ENCODE results near the gene WRAP73.
A peak's percentile ranks its signal among the peaks of the same experiment; 100 is the strongest.

The WRAP73 gene

DNA sequence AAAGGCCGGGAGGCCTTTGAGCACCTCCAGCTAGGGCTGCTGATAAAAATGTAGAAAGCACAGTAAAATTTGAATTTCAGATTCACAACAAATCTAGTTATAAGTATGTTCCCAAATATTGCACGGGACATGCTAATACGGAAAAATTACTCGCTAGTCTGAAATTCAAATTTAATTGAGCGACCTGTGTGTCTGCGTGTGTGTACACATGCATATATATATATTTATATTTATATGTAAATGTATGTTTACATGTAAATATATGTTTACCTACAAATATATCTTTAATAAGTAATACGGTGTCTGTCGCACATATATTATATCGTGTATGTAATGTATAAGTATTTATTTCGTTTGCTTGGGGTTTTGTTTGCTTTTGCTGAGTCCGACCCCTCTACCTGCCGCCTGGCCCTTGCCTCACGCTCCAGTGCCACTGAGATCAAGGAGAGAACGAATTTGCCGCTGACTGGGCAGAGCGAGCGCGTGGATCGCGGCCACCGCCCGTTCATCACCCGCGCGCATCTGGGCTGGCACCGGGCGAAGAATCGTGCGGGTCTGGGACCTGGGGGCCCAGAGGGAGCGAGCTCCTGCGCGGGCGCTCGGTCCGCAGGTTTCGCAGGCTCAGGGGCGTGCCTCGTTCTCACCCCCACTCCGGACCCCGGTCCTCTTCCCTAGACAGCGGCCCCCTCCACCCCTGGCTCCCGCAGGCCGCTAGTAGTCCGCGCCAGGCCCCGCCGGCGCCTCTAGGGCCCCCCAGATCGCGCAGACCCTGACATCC is 534 bp upstream of the WRAP73 start:
- Histone ChIP-seq H3K27me3 (ENCODE audit: control insufficient read depth in 5 of 5, insufficient read depth in 4 of 5, low read length in 5 of 5) (peaks cover 33 to 43% (median 35%) of the 10 kb centered on the region in 5 donors), H3K9ac (ENCODE audit: low read length in 5 of 5) (no peak overlapping the region), H3K4me1 (ENCODE audit: control insufficient read depth in 5 of 5, insufficient read depth in 5 of 5, low read length in 5 of 5) (peaks cover 6 to 42% (median 33%) of the 10 kb centered on the region in 5 donors), H3K36me3 (ENCODE audit: control insufficient read depth in 5 of 5, insufficient read depth in 5 of 5, low read length in 5 of 5) (peaks cover 3 to 21% (median 19%) of the 10 kb centered on the region in 5 donors), H3K9me3 (ENCODE audit: control insufficient read depth in 5 of 5, low read length in 5 of 5) (no peaks in the 10 kb centered on the region), H3K27ac (ENCODE audit: low read depth, low read length) (no peak overlapping the region), H3K4me3 (ENCODE audit: low read depth in 1 of 5, low read length in 5 of 5) (peak overlapping the region; percentile 35 to 95 (median 78))

DNA sequence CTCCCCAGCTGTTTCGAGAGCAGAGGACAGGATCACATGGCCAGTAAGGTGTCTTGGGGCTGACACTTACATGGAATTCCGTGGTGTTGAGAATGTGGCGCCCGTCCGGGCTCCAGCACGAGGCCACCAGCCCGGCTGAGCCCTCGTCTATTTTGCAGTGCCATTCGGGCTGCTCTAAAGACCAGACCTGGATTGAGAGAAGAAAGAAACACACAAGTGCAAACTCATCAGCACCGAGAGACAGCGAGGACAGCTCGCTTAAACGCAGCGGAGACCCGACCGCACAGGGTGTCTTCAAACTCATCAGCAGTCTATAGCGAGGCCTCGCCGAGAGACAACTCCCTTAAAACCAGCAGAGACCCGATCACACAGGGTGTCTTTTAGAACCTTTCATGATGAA is 3.3 kb downstream of the WRAP73 start:
- Histone ChIP-seq H3K9ac (ENCODE audit: low read length in 5 of 5) (no peak overlapping the region), H3K4me3 (ENCODE audit: low read depth in 1 of 5, low read length in 5 of 5) (no peak overlapping the region), H3K4me1 (ENCODE audit: control insufficient read depth in 5 of 5, insufficient read depth in 5 of 5, low read length in 5 of 5) (peaks cover 6 to 30% (median 28%) of the 10 kb centered on the region in 5 donors), H3K27ac (ENCODE audit: low read depth, low read length) (no peak overlapping the region), H3K9me3 (ENCODE audit: control insufficient read depth in 5 of 5, low read length in 5 of 5) (no peaks in the 10 kb centered on the region), H3K36me3 (ENCODE audit: control insufficient read depth in 5 of 5, insufficient read depth in 5 of 5, low read length in 5 of 5) (peaks cover 8 to 44% (median 34%) of the 10 kb centered on the region in 5 donors), H3K27me3 (ENCODE audit: control insufficient read depth in 5 of 5, insufficient read depth in 4 of 5, low read length in 5 of 5) (peaks cover 12 to 13% (median 12%) of the 10 kb centered on the region in 5 donors)

DNA sequence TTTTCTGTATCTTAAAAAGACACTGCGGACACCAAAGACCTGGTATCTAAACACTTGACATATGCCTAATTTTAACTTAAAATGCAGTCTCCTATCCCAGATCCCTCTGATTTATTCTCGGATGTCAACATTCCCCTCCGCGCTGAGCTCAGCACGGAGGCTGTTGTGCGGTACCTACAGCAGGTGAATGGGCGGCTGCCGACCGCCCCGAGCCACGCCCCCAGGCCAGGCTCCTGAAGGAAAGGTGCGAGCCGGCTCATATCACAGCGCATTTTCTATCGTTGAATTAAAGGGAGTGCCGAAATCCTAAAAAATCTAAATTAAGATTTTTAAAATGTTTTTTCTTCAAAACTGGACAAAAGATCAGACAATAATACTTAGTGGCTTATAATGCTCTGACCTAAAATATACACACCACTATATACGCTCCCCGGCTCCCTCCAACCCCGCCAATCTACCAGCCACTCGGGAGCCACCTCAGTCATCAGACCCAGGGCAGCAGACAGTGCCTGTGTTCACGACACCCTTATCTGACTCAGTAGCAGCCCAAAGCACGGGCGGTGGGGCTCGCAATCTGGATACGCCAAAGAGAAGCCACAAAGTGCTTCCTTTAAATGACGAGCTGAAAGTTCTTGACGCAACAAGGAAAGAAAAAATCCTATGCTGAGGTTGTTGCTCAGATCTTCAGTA is 4.1 kb downstream of the WRAP73 start:
- Histone ChIP-seq H3K4me3 (ENCODE audit: low read depth in 1 of 5, low read length in 5 of 5) (no peak overlapping the region), H3K9ac (ENCODE audit: low read length in 5 of 5) (no peak overlapping the region), H3K27me3 (ENCODE audit: control insufficient read depth in 5 of 5, insufficient read depth in 4 of 5, low read length in 5 of 5) (peaks cover 4 to 5% (median 5%) of the 10 kb centered on the region in 5 donors), H3K27ac (ENCODE audit: low read depth, low read length) (no peak overlapping the region), H3K9me3 (ENCODE audit: control insufficient read depth in 5 of 5, low read length in 5 of 5) (no peaks in the 10 kb centered on the region), H3K36me3 (ENCODE audit: control insufficient read depth in 5 of 5, insufficient read depth in 5 of 5, low read length in 5 of 5) (peaks cover 8 to 51% (median 41%) of the 10 kb centered on the region in 5 donors), H3K4me1 (ENCODE audit: control insufficient read depth in 5 of 5, insufficient read depth in 5 of 5, low read length in 5 of 5) (peaks cover 6 to 22% (median 20%) of the 10 kb centered on the region in 5 donors)

DNA sequence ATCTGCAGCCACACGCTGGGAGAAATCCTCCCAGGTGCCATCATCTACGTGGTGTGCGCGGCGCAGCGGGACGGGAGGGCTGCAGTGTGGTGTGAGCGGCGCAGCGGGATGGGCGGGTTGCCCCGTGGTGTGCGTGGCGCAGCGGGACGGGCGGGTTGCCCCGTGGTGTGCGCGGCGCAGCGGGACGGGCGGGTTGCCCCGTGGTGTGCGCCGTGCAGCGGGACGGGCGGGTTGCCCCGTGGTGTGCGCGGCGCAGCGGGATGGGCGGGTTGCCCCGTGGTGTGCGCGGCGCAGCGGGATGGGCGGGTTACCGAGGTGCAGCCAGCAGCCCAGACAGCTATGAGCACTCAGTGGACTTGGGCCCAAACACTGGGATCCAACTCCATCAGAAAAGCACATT is 4.7 kb downstream of the WRAP73 start:
- no peaks in the 10 kb centered on the region for H3K27me3 ChIP-seq (ENCODE audit: control insufficient read depth in 5 of 5, insufficient read depth in 4 of 5, low read length in 5 of 5)
- no peak overlapping the region for H3K4me3 ChIP-seq (ENCODE audit: low read depth in 1 of 5, low read length in 5 of 5)
- peaks cover 6 to 17% (median 15%) of the 10 kb centered on the region in 5 donors for H3K4me1 ChIP-seq (ENCODE audit: control insufficient read depth in 5 of 5, insufficient read depth in 5 of 5, low read length in 5 of 5)
- no peaks in the 10 kb centered on the region for H3K9me3 ChIP-seq (ENCODE audit: control insufficient read depth in 5 of 5, low read length in 5 of 5)
- peaks cover 8 to 57% (median 46%) of the 10 kb centered on the region in 5 donors for H3K36me3 ChIP-seq (ENCODE audit: control insufficient read depth in 5 of 5, insufficient read depth in 5 of 5, low read length in 5 of 5)
- H3K9ac ChIP-seq (ENCODE audit: low read length in 5 of 5): no peak overlapping the region
- no peak overlapping the region for H3K27ac ChIP-seq (ENCODE audit: low read depth, low read length)

GRCh38 chr1:3644273-3644672 is 5.6 kb downstream of the WRAP73 start:
- H3K27ac ChIP-seq (ENCODE audit: low read depth, low read length): no peak overlapping the region
- peaks cover 5 to 10% (median 7%) of the 10 kb centered on the region in 5 donors for H3K4me1 ChIP-seq (ENCODE audit: control insufficient read depth in 5 of 5, insufficient read depth in 5 of 5, low read length in 5 of 5)
- peaks cover 8 to 67% (median 55%) of the 10 kb centered on the region in 5 donors for H3K36me3 ChIP-seq (ENCODE audit: control insufficient read depth in 5 of 5, insufficient read depth in 5 of 5, low read length in 5 of 5)
- no peak overlapping the region for H3K4me3 ChIP-seq (ENCODE audit: low read depth in 1 of 5, low read length in 5 of 5)
- H3K9ac ChIP-seq (ENCODE audit: low read length in 5 of 5): no peak overlapping the region
- no peaks in the 10 kb centered on the region for H3K9me3 ChIP-seq (ENCODE audit: control insufficient read depth in 5 of 5, low read length in 5 of 5)
- no peaks in the 10 kb centered on the region for H3K27me3 ChIP-seq (ENCODE audit: control insufficient read depth in 5 of 5, insufficient read depth in 4 of 5, low read length in 5 of 5)

DNA sequence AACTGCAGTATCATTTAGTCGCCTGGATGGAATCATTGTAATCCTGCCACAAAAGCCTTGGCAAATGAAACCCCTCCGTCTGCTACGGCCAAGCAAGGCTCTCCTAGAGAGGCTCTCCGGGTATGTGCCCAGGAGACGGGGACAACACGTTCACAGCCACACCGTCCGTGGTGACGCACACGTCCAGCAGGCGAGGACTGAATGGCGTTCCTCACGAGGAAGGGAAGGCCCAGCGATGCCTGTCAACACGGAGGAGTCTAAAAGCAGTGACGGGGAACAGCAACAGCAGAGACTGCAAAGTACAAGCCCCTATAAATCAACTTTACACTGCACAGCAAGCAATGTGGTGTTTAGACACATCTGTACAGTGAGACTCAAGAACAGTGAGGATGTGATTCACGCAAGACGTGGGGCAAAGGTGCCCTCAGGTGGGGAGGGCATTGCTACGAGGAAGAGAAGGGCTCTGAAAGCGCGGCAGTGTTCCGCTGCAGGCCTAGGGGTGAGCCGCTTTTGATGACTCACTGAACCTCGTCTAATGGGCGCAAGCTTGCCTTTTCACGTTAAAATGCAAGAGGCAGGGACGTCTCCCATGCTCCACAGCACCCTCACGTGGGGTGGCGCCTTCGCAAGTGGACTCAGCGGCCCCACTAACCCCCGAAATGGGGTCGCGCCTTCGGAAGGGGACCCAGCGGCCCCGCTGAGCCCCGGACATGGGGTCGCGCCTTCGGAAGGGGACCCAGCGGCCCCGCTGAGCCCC is 6.8 kb downstream of the WRAP73 start:
- no peak overlapping the region for H3K27ac ChIP-seq (ENCODE audit: low read depth, low read length)
- no peaks in the 10 kb centered on the region for H3K27me3 ChIP-seq (ENCODE audit: control insufficient read depth in 5 of 5, insufficient read depth in 4 of 5, low read length in 5 of 5)
- H3K9ac ChIP-seq (ENCODE audit: low read length in 5 of 5): no peak overlapping the region
- no peak overlapping the region for H3K4me3 ChIP-seq (ENCODE audit: low read depth in 1 of 5, low read length in 5 of 5)
- no peaks in the 10 kb centered on the region for H3K9me3 ChIP-seq (ENCODE audit: control insufficient read depth in 5 of 5, low read length in 5 of 5)
- H3K4me1 ChIP-seq (ENCODE audit: control insufficient read depth in 5 of 5, insufficient read depth in 5 of 5, low read length in 5 of 5): no peaks in the 10 kb centered on the region
- H3K36me3 ChIP-seq (ENCODE audit: control insufficient read depth in 5 of 5, insufficient read depth in 5 of 5, low read length in 5 of 5): peaks cover 8 to 79% (median 66%) of the 10 kb centered on the region in 5 donors

DNA sequence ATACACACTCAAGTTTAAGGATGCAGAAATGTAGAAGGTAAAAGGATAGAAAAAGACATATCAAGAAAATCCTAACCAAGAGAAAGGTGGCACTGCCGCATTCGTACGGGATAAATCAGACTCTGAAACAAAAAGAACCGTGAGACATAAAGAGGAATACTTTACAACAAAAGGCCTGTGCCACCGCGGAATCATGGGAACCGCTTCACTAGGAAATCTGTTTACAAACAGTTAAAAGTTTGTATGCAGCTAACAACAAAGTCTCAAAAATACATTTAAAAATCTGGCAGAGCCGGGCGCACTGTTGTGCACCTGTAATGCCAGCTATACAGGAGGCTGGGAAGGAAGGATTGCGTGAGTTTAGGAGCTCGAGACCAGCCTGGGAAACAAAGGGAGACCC is 8.1 kb downstream of the WRAP73 start:
- H3K4me3 ChIP-seq (ENCODE audit: low read depth in 1 of 5, low read length in 5 of 5): no peak overlapping the region
- H3K4me1 ChIP-seq (ENCODE audit: control insufficient read depth in 5 of 5, insufficient read depth in 5 of 5, low read length in 5 of 5): no peaks in the 10 kb centered on the region
- no peaks in the 10 kb centered on the region for H3K27me3 ChIP-seq (ENCODE audit: control insufficient read depth in 5 of 5, insufficient read depth in 4 of 5, low read length in 5 of 5)
- no peak overlapping the region for H3K27ac ChIP-seq (ENCODE audit: low read depth, low read length)
- H3K36me3 ChIP-seq (ENCODE audit: control insufficient read depth in 5 of 5, insufficient read depth in 5 of 5, low read length in 5 of 5): peaks cover 8 to 85% (median 73%) of the 10 kb centered on the region in 5 donors
- H3K9ac ChIP-seq (ENCODE audit: low read length in 5 of 5): no peak overlapping the region
- H3K9me3 ChIP-seq (ENCODE audit: control insufficient read depth in 5 of 5, low read length in 5 of 5): no peaks in the 10 kb centered on the region

DNA sequence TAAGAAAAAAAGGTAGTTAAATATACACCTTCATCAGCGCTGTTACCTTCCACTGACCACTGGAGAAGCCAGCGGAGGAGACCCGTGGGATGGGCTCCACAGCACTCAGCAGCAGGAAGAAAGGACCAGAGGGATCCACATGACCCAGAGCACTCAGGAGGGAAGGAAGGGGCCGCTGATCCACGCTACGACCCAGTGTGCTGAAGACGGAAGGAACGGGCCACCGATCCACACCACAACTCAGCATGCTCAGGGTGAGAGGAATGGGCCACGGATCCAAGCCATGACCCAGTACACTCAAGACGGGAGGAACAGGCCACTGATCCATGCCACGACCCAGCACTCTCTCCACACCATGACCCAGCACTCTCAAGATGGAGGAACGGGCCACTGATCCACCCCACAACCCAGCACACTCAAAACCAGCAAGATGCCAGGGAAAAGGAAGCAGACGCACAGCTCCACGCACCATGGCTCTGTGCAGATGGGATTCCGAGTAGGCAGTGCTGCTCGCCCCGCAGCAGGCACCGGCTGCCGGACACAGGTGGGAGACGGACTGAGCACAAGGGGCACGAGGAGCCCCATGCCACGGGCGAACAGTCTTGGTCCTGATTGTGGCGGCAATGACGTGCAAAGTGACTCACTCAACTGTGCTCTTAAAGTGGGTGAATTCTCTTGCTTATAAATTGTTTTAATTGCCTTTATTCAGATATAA is 8.7 kb downstream of the WRAP73 start:
- Histone ChIP-seq H3K36me3 (ENCODE audit: control insufficient read depth in 5 of 5, insufficient read depth in 5 of 5, low read length in 5 of 5) (peaks cover 6 to 85% (median 73%) of the 10 kb centered on the region in 5 donors), H3K4me1 (ENCODE audit: control insufficient read depth in 5 of 5, insufficient read depth in 5 of 5, low read length in 5 of 5) (no peaks in the 10 kb centered on the region)

GRCh38 chr1:3640121-3640837 is 9.6 kb downstream of the WRAP73 start:
- Histone ChIP-seq H3K9me3 (ENCODE audit: control insufficient read depth in 5 of 5, low read length in 5 of 5) (no peaks in the 10 kb centered on the region), H3K9ac (ENCODE audit: low read length in 5 of 5) (no peak overlapping the region), H3K27ac (ENCODE audit: low read depth, low read length) (no peak overlapping the region), H3K36me3 (ENCODE audit: control insufficient read depth in 5 of 5, insufficient read depth in 5 of 5, low read length in 5 of 5) (peaks cover 5 to 85% (median 73%) of the 10 kb centered on the region in 5 donors), H3K4me1 (ENCODE audit: control insufficient read depth in 5 of 5, insufficient read depth in 5 of 5, low read length in 5 of 5) (no peaks in the 10 kb centered on the region), H3K27me3 (ENCODE audit: control insufficient read depth in 5 of 5, insufficient read depth in 4 of 5, low read length in 5 of 5) (no peaks in the 10 kb centered on the region), H3K4me3 (ENCODE audit: low read depth in 1 of 5, low read length in 5 of 5) (no peak overlapping the region)

More for the DNA sequence above, 8.7 kb downstream of the WRAP73 start:
- Histone ChIP-seq H3K27ac (ENCODE audit: low read depth, low read length) (no peak overlapping the region), H3K4me3 (ENCODE audit: low read depth in 1 of 5, low read length in 5 of 5) (no peak overlapping the region), H3K9ac (ENCODE audit: low read length in 5 of 5) (no peak overlapping the region), H3K9me3 (ENCODE audit: control insufficient read depth in 5 of 5, low read length in 5 of 5) (no peaks in the 10 kb centered on the region), H3K27me3 (ENCODE audit: control insufficient read depth in 5 of 5, insufficient read depth in 4 of 5, low read length in 5 of 5) (no peaks in the 10 kb centered on the region)

Measured in subcutaneous abdominal adipose tissue (tissue), 5 donors.